GM06990 (cell line): Measurements from ENCODE around the gene IGFBP3.
"Not testable (repeated sequence)": the region's sequence is repeated elsewhere in the genome, so short reads cannot be mapped to it uniquely, and the experiment has no call there.

Experiments
- DNase-seq: peaks from one replicate; pipeline ENCODE4 v3.0.0-alpha.2; 2011; ENCODE audit not compliant: insufficient read length; ENCODE audit errors: extremely low read depth
- H3K27me3 ChIP-seq: replicated peaks from 2 replicates; pipeline ENCODE4 v1.6.0; 2011; ENCODE audit warnings: low read length; ENCODE audit not compliant: control insufficient read depth, insufficient read depth
- H3K36me3 ChIP-seq: 2 replicates; pipeline ENCODE4 v1.5.1; 2011; ENCODE audit warnings: low read length; ENCODE audit not compliant: control insufficient read depth, insufficient read depth
- H3K4me3 ChIP-seq: replicated peaks from 2 replicates; pipeline ENCODE4 v1.5.1; 2011; ENCODE audit warnings: low read depth, mild to moderate bottlenecking, control low read depth, low read length
- CTCF ChIP-seq: IDR thresholded peaks from 2 replicates; pipeline ENCODE4 v1.5.1; 2011; ENCODE audit warnings: low read length, control low read depth, mild to moderate bottlenecking, inconsistent platforms; ENCODE audit not compliant: insufficient read depth, poor library complexity, severe bottlenecking

Gene IGFBP3

GRCh38 chr7:45967591-45968157, 46.6 kb upstream of the IGFBP3 start:
- no peaks in the 10 kb centered on the region for H3K36me3 ChIP-seq
- DNase-seq: no peak
- no peak for TF ChIP-seq CTCF
- H3K4me3 ChIP-seq: no peak overlapping the region
- no peaks in the 10 kb centered on the region for H3K27me3 ChIP-seq

- DNase-seq: no peak
These were observed 41.8 kb upstream of the IGFBP3 start for GRCh38 chr7:45962861-45963260.

GRCh38 chr7:45957721-45958120, 36.6 kb upstream of the IGFBP3 start:
- Histone ChIP-seq H3K27me3 (no peaks in the 10 kb centered on the region), H3K36me3 (no peaks in the 10 kb centered on the region), H3K4me3 (no peak overlapping the region)
- no peak for DNase-seq
- TF ChIP-seq CTCF: no peak

More at GRCh38 chr7:45962861-45963260, 41.8 kb upstream of the IGFBP3 start:
- TF ChIP-seq CTCF: no peak
- Histone ChIP-seq H3K4me3 (no peak overlapping the region), H3K36me3 (no peaks in the 10 kb centered on the region), H3K27me3 (no peaks in the 10 kb centered on the region)

- Histone ChIP-seq H3K27me3 (no peaks in the 10 kb centered on the region), H3K4me3 (no peak overlapping the region), H3K36me3 (no peaks in the 10 kb centered on the region)
- TF ChIP-seq CTCF: no peak
- no peak for DNase-seq
These were observed 34.2 kb upstream of the IGFBP3 start for GRCh38 chr7:45955286-45955685.

GRCh38 chr7:45953055-45953454, 32.0 kb upstream of the IGFBP3 start:
- not testable (repeated sequence) for H3K27me3 ChIP-seq, DNase-seq, H3K4me3 ChIP-seq, H3K36me3 ChIP-seq

- no peak overlapping the region for H3K4me3 ChIP-seq
- H3K36me3 ChIP-seq: no peaks in the 10 kb centered on the region
- H3K27me3 ChIP-seq: no peaks in the 10 kb centered on the region
- TF ChIP-seq CTCF: no peak
- no peak for DNase-seq
These were observed 23.0 kb upstream of the IGFBP3 start for GRCh38 chr7:45944058-45944457.
